GM19043 (cell line): Measurements from ENCODE around the gene TMEM244.
"Not testable (repeated sequence)": the region's sequence is repeated elsewhere in the genome, so short reads cannot be mapped to it uniquely, and the experiment has no call there.

Experiments
- ATAC-seq: cut with Tn5 transposase; IDR thresholded peaks from one replicate; pipeline ENCODE4 v1.9.1; 2021; ENCODE audit warnings: low read depth; ENCODE audit not compliant: unreplicated experiment

The TMEM244 gene

GRCh38 chr6:129860908-129861665 lies at the start of gene TMEM244:
Gene TMEM244, minus strand, starts transcription at chr6:129861315. Its CDS starts 127 bp downstream, at chr6:129861188.
- no peak for ATAC-seq

GRCh38 chr6:129908858-129909257 lies 47.7 kb upstream of the TMEM244 start:
- peak; percentile 70 for ATAC-seq

- peak; percentile 4 for ATAC-seq
These were observed 47.2 kb upstream of the TMEM244 start for GRCh38 chr6:129908356-129908755.

GRCh38 chr6:129906515-129907077 lies 45.5 kb upstream of the TMEM244 start:
- ATAC-seq: no peak

- ATAC-seq: peak; percentile 48
These were observed 42.0 kb upstream of the TMEM244 start for GRCh38 chr6:129903082-129903481.

- no peak for ATAC-seq
These were observed 41.6 kb upstream of the TMEM244 start for GRCh38 chr6:129902681-129903080.

- no peak for ATAC-seq
These were observed 40.8 kb upstream of the TMEM244 start for GRCh38 chr6:129901910-129902309.

- peak; percentile 44 for ATAC-seq
These were observed 34.6 kb upstream of the TMEM244 start for GRCh38 chr6:129895692-129896091.

- no peak for ATAC-seq
These were observed 33.8 kb upstream of the TMEM244 start for GRCh38 chr6:129894921-129895320.

- ATAC-seq: no peak
These were observed 32.5 kb upstream of the TMEM244 start for GRCh38 chr6:129893640-129894039.

- no peak for ATAC-seq
These were observed 29.6 kb upstream of the TMEM244 start for GRCh38 chr6:129890701-129891100.

GRCh38 chr6:129890164-129890563 lies 29.0 kb upstream of the TMEM244 start:
- no peak for ATAC-seq

GRCh38 chr6:129889580-129889979 lies 28.5 kb upstream of the TMEM244 start:
- ATAC-seq: no peak

GRCh38 chr6:129886401-129887155 lies 25.5 kb upstream of the TMEM244 start:
- no peak for ATAC-seq

- no peak for ATAC-seq
These were observed 23.1 kb upstream of the TMEM244 start for GRCh38 chr6:129884211-129884610.

- ATAC-seq: peak; percentile 85
These were observed 21.5 kb upstream of the TMEM244 start for GRCh38 chr6:129882510-129883023.

GRCh38 chr6:129877894-129878293 lies 16.8 kb upstream of the TMEM244 start:
- ATAC-seq: not testable (repeated sequence)

GRCh38 chr6:129875610-129876520 lies 14.8 kb upstream of the TMEM244 start:
- peak; percentile 90 for ATAC-seq

- no peak for ATAC-seq
These were observed 13.7 kb upstream of the TMEM244 start for GRCh38 chr6:129874837-129875236.

- no peak for ATAC-seq
These were observed 11.5 kb upstream of the TMEM244 start for GRCh38 chr6:129872586-129872985.
